Mucosa of descending colon (tissue), 3 donors: ENCODE measurements around the gene TEX261. TPM values are rescaled to one million over a fixed set of nuclear protein-coding genes. Genes with fewer than 3 reads are reported as not detected.

Experiments
- ATAC-seq: fragments of 200-7000 bp; cut with Tn5 transposase; one replicate; pipeline ENCODE4 v1.9.1; 2020; ENCODE audit warnings: mild to moderate bottlenecking, moderate library complexity
- DNase-seq, 3 donors: peaks; one replicate each; pipeline ENCODE4 v3.0.0-alpha.2; 2020
- H3K36me3 ChIP-seq: fragments of 200-600 bp; one replicate; pipeline ENCODE4 v1.8.0; 2021; ENCODE audit warnings: low read depth, mild to moderate bottlenecking
- H3K4me1 ChIP-seq: fragments of 200-600 bp; one replicate; pipeline ENCODE4 v1.8.0; 2021; ENCODE audit warnings: low read depth, mild to moderate bottlenecking
- H3K4me3 ChIP-seq: fragments of 200-600 bp; one replicate; pipeline ENCODE4 v1.8.0; 2021; ENCODE audit warnings: mild to moderate bottlenecking
- H3K9me3 ChIP-seq: fragments of 200-600 bp; one replicate; pipeline ENCODE4 v1.8.0; 2021; ENCODE audit warnings: mild to moderate bottlenecking
- intact Hi-C, 2 donors: fragments of 100-400 bp; cut with DNase I in 1 of 2; cut with micrococcal nuclease in 1 of 2; formaldehyde crosslinking; loops; one replicate each; pipeline versions ENCODE4 v1.11.0 to v1.11.1; 2022; cut with DNase I, micrococcal nuclease
- total RNA-seq, 3 donors: library from RNA; stranded (reverse); fragmentation: NEBNext Ultra II Directional in 2 of 3; extraction: Animal tissue kit (Norgen Biotek cat#: 25700) in 2 of 3; gene quantifications; one replicate each; pipeline versions ENCODE4 v1.2.1 to v1.2.4, GENCODE V29; 2021 to 2023
- TF ChIP-seq, protein P1 (sequence below): fragments of 200-600 bp; IDR thresholded peaks from one replicate; pipeline ENCODE4 v1.8.0; 2022; ENCODE audit warnings: antibody characterized with exemption, mild to moderate bottlenecking
- donor health status: DM: no; HTN: no; CAD: no; lungs with moderate emphysema.
- donor health status: DM: no; HTN: no; CAD: no.
- donor health status: DM: no; HTN: yes; CAD: no.

Gene TEX261
- total RNA-seq, 3 donors from 2014 or later, result 51.0 to 63.0 (median 51.4) TPM

DNA sequence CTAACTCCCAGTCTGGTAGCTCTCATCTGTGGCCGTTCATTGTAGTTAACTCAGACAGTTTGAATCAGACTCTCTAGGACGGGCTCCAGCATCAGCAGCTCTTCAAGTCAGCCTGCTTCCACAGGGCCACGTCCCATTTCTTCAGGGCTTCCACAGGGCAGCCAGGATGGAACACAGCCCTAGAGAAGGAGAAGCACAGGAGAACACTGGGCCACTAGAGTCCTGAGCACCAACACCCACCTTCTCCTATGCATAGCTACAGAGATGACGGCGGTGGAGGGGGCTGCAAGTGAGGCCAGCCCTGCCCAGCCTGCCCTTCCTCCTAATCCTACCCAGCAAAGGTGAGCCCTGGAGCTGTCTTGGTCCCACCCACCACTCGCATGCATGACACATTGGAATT is 10.2 kb upstream of the TEX261 start:
- Histone ChIP-seq H3K4me3 (no peak overlapping the region), H3K4me1 (no peaks in the 10 kb centered on the region), H3K9me3 (no peaks in the 10 kb centered on the region), H3K36me3 (no peaks in the 10 kb centered on the region)
- no peak for ATAC-seq
- intact Hi-C loops, result no loop called here
- TF ChIP-seq, protein P1, sequence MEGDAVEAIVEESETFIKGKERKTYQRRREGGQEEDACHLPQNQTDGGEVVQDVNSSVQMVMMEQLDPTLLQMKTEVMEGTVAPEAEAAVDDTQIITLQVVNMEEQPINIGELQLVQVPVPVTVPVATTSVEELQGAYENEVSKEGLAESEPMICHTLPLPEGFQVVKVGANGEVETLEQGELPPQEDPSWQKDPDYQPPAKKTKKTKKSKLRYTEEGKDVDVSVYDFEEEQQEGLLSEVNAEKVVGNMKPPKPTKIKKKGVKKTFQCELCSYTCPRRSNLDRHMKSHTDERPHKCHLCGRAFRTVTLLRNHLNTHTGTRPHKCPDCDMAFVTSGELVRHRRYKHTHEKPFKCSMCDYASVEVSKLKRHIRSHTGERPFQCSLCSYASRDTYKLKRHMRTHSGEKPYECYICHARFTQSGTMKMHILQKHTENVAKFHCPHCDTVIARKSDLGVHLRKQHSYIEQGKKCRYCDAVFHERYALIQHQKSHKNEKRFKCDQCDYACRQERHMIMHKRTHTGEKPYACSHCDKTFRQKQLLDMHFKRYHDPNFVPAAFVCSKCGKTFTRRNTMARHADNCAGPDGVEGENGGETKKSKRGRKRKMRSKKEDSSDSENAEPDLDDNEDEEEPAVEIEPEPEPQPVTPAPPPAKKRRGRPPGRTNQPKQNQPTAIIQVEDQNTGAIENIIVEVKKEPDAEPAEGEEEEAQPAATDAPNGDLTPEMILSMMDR, result no peak
- no peak for DNase-seq

DNA sequence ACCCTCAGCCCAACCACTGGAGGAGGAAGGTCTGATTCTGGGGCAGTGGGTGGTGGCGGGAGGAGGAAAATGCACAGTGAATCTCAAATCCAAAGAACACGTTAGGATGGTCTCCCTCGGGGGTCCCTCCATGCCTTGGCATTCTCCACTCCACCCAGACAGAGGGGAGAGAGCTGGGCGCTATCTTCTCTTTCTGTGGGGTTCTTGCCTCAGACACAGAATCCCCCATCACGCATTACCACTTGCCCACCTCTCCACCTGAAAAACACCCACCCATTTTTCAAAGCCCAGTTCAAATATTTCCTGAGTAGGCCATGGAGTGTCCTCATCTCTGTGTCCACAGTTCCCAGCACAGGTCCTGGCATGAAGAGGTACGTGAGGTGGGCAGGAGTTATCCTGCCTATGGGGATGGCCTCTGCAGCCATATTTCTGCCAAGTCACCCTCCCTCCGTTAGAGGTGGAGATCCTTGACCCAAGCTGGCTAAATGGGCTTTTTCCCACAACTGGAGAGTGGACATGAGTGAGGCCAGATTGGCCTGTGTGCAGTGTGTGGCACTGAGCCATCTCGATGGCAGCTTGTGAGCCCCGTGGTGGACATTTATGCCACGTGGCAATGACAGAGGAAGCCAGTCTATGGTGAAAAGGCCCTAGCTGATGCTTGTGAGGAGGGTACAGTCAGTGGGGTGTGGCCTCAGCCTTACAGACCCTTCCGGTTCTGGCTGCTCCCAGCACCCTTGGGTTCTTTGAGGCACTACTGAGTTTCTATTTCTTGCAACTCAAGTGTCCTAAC is 9.5 kb upstream of the TEX261 start:
- Histone ChIP-seq H3K36me3 (no peaks in the 10 kb centered on the region), H3K9me3 (no peaks in the 10 kb centered on the region), H3K4me3 (no peak overlapping the region), H3K4me1 (no peaks in the 10 kb centered on the region)
- no peak for DNase-seq
- intact Hi-C loops, result no loop called here
- no peak for ATAC-seq
- TF ChIP-seq, protein P1, result no peak

DNA sequence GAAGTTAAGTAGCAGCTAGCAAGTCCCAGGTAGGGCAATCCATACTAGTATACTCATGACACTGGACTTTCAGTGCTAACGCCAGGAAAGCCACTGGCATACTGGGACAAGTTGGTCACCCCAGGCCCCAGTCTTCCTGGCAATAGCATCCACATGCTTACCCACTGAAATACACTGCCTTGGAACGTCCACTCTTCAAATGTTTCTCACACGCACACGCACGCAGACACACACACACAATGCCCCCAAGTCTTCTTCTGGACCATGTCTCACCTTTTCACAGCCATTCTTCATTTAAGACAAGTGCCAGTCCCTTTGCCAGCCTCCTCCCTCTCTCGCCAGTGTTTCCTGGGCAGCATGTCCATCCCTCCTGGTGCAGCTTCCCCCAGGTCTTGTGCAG is 8.7 kb upstream of the TEX261 start:
- no peak for DNase-seq
- no peaks in the 10 kb centered on the region for H3K36me3 ChIP-seq
- H3K4me1 ChIP-seq, result no peaks in the 10 kb centered on the region
- intact Hi-C loops, result no loop called here
- TF ChIP-seq, protein P1, result no peak
- no peak overlapping the region for H3K4me3 ChIP-seq
- H3K9me3 ChIP-seq, result no peaks in the 10 kb centered on the region
- ATAC-seq, result no peak

- Histone ChIP-seq H3K36me3 (no peaks in the 10 kb centered on the region), H3K4me3 (no peak overlapping the region), H3K4me1 (no peaks in the 10 kb centered on the region), H3K9me3 (no peaks in the 10 kb centered on the region)
- DNase-seq, result no peak
- ATAC-seq, result no peak
- intact Hi-C loops, result no loop called here
- TF ChIP-seq, protein P1, result no peak
Observed at GRCh38 chr2:71001981-71002570, 7.4 kb upstream of the TEX261 start.

DNA sequence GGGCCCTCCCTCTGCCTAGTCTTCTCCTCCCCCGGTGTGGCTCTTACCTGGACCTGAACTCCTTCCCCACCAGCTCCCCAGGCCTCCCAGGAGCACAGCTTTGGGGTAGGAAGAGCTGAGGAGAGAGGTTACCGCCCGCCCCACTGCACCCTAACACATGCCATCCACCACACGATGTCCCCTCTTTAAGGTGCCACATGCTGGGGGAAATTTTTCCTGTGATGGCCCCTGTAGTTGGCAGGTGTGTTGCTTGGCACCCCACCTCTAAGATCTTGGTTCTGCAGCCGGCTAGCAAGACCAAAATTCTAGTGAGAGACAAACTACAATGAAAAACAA is 6.9 kb upstream of the TEX261 start:
- H3K36me3 ChIP-seq, result no peaks in the 10 kb centered on the region
- H3K9me3 ChIP-seq, result no peaks in the 10 kb centered on the region
- DNase-seq, result no peak
- intact Hi-C loops, result no loop called here
- TF ChIP-seq, protein P1, result no peak
- H3K4me3 ChIP-seq, result no peak overlapping the region
- ATAC-seq, result no peak
- H3K4me1 ChIP-seq, result no peaks in the 10 kb centered on the region
